Muscle layer of colon (tissue), 2 donors: ENCODE data around the gene PTGES3.
"Not testable (repeated sequence)": the region's sequence is repeated elsewhere in the genome, so short reads cannot be mapped to it uniquely, and the experiment has no call there.

ENCODE experiments used
- H3K27ac ChIP-seq: one replicate; pipeline ENCODE4 v1.7.0; 2013; ENCODE audit warnings: low read depth, mild to moderate bottlenecking, low read length, moderate library complexity
- H3K27me3 ChIP-seq, 2 donors: one replicate each; pipeline ENCODE4 v1.7.0; 2013; ENCODE audit warnings: low read length in 2 of 2, mild to moderate bottlenecking in 2 of 2; ENCODE audit not compliant: insufficient read depth in 2 of 2, control insufficient read depth in 1 of 2
- H3K36me3 ChIP-seq: one replicate; pipeline ENCODE4 v1.7.0; 2013; ENCODE audit warnings: mild to moderate bottlenecking, low read length; ENCODE audit not compliant: insufficient read depth
- H3K4me1 ChIP-seq: one replicate; pipeline ENCODE4 v1.7.0; 2013; ENCODE audit warnings: mild to moderate bottlenecking, low read length; ENCODE audit not compliant: insufficient read depth
- H3K4me3 ChIP-seq, 2 donors: one replicate each; pipeline ENCODE4 v1.7.0; 2013; ENCODE audit warnings: low read length in 2 of 2, low read depth in 1 of 2, mild to moderate bottlenecking in 1 of 2, moderate library complexity in 1 of 2
- H3K9ac ChIP-seq: one replicate; pipeline ENCODE4 v1.7.0; 2013; ENCODE audit warnings: low read length
- H3K9me3 ChIP-seq: one replicate; pipeline ENCODE4 v1.7.0; 2013; ENCODE audit warnings: mild to moderate bottlenecking, low read length
- donor health status: abdominal sarcoma.
- donor health status: Adenocarcinoma of cecum.

Gene PTGES3

GRCh38 chr12:56688129-56688845 is at the start of gene PTGES3:
Gene PTGES3, minus strand, starts transcription at chr12:56688284. Its CDS starts 285 bp downstream, at chr12:56687999.
- peaks cover 19% of the 10 kb centered on the region for H3K4me1 ChIP-seq
- peak within 1 kb of the TSS; percentile 93 for H3K9ac ChIP-seq
- peak within 1 kb of the TSS; percentile 90 to 93 for H3K4me3 ChIP-seq
- H3K36me3 ChIP-seq: no peaks in the 10 kb centered on the region
- no peaks in the 10 kb centered on the region for H3K9me3 ChIP-seq
- no peaks in the 10 kb centered on the region for H3K27me3 ChIP-seq
- peak within 1 kb of the TSS; percentile 100 for H3K27ac ChIP-seq

GRCh38 chr12:56728139-56728861 is 40.2 kb upstream of the PTGES3 start:
- H3K27me3 ChIP-seq: no peaks in the 10 kb centered on the region
- H3K9me3 ChIP-seq: no peaks in the 10 kb centered on the region

GRCh38 chr12:56726196-56726675 is 38.2 kb upstream of the PTGES3 start:
- Histone ChIP-seq H3K4me1 (peaks cover 32% of the 10 kb centered on the region), H3K9ac (peak overlapping the region; percentile 99), H3K27ac (peak overlapping the region; percentile 84), H3K36me3 (peaks cover 15% of the 10 kb centered on the region), H3K4me3 (peak overlapping the region in 1 of 2 donors; percentile 96)
- not testable (repeated sequence) for H3K9me3 ChIP-seq, H3K27me3 ChIP-seq

More at GRCh38 chr12:56728139-56728861, 40.2 kb upstream of the PTGES3 start:
- no peaks in the 10 kb centered on the region for H3K36me3 ChIP-seq
- H3K4me3 ChIP-seq: no peak overlapping the region
- H3K9ac ChIP-seq: no peak overlapping the region
- H3K27ac ChIP-seq: no peak overlapping the region
- peaks cover 12% of the 10 kb centered on the region for H3K4me1 ChIP-seq

- H3K27me3 ChIP-seq: no peaks in the 10 kb centered on the region
- no peaks in the 10 kb centered on the region for H3K9me3 ChIP-seq
- H3K36me3 ChIP-seq: peaks cover 19% of the 10 kb centered on the region
- peak overlapping the region; percentile 99 for H3K9ac ChIP-seq
- peak overlapping the region; percentile 84 for H3K27ac ChIP-seq
- H3K4me3 ChIP-seq: peak overlapping the region; percentile 93 to 96
- H3K4me1 ChIP-seq: peaks cover 37% of the 10 kb centered on the region
Observed at GRCh38 chr12:56725723-56726102, 37.6 kb upstream of the PTGES3 start.

GRCh38 chr12:56724972-56725722 is 37.1 kb upstream of the PTGES3 start, which contains the start of gene NACA:
Gene NACA, minus strand, starts transcription at chr12:56725299. Its CDS starts 778 bp downstream, at chr12:56724521.
- Histone ChIP-seq H3K27me3 (no peaks in the 10 kb centered on the region), H3K27ac (peak within 1 kb of the TSS; percentile 99), H3K4me3 (peak within 1 kb of the TSS; percentile 93 to 96), H3K9ac (peak within 1 kb of the TSS; percentile 99), H3K36me3 (peaks cover 24% of the 10 kb centered on the region), H3K9me3 (no peaks in the 10 kb centered on the region), H3K4me1 (peaks cover 43% of the 10 kb centered on the region)

- Histone ChIP-seq H3K27ac (peak overlapping the region; percentile 99), H3K4me1 (peaks cover 48% of the 10 kb centered on the region), H3K36me3 (peaks cover 29% of the 10 kb centered on the region)
Observed at GRCh38 chr12:56724701-56724971, 36.6 kb upstream of the PTGES3 start.

GRCh38 chr12:56723889-56724700 is 36.0 kb upstream of the PTGES3 start:
- peak overlapping the region; percentile 99 for H3K27ac ChIP-seq
- H3K9ac ChIP-seq: peak overlapping the region; percentile 99
- peaks cover 53% of the 10 kb centered on the region for H3K4me1 ChIP-seq
- peak overlapping the region; percentile 93 to 96 for H3K4me3 ChIP-seq
- H3K9me3 ChIP-seq: no peaks in the 10 kb centered on the region
- H3K36me3 ChIP-seq: peaks cover 32% of the 10 kb centered on the region
- no peaks in the 10 kb centered on the region for H3K27me3 ChIP-seq

More at GRCh38 chr12:56724701-56724971, 36.6 kb upstream of the PTGES3 start:
- Histone ChIP-seq H3K4me3 (peak overlapping the region; percentile 93 to 96), H3K27me3 (no peaks in the 10 kb centered on the region), H3K9ac (peak overlapping the region; percentile 99), H3K9me3 (no peaks in the 10 kb centered on the region)

- Histone ChIP-seq H3K4me1 (peaks cover 60% of the 10 kb centered on the region), H3K36me3 (peaks cover 38% of the 10 kb centered on the region), H3K9me3 (no peaks in the 10 kb centered on the region), H3K27ac (peak overlapping the region; percentile 99), H3K27me3 (no peaks in the 10 kb centered on the region), H3K9ac (peak overlapping the region; percentile 99), H3K4me3 (peak overlapping the region in 1 of 2 donors; percentile 96)
Observed at GRCh38 chr12:56723352-56723751, 35.3 kb upstream of the PTGES3 start.

GRCh38 chr12:56722832-56723231 is 34.7 kb upstream of the PTGES3 start:
- no peaks in the 10 kb centered on the region for H3K9me3 ChIP-seq
- H3K4me3 ChIP-seq: peak overlapping the region in 1 of 2 donors; percentile 96
- peaks cover 60% of the 10 kb centered on the region for H3K4me1 ChIP-seq
- H3K36me3 ChIP-seq: peaks cover 38% of the 10 kb centered on the region
- H3K9ac ChIP-seq: peak overlapping the region; percentile 99
- no peaks in the 10 kb centered on the region for H3K27me3 ChIP-seq
- H3K27ac ChIP-seq: no peak overlapping the region

GRCh38 chr12:56721721-56722120 is 33.6 kb upstream of the PTGES3 start:
- no peaks in the 10 kb centered on the region for H3K27me3 ChIP-seq
- H3K4me3 ChIP-seq: no peak overlapping the region
- no peak overlapping the region for H3K27ac ChIP-seq
- H3K36me3 ChIP-seq: peaks cover 38% of the 10 kb centered on the region
- H3K9me3 ChIP-seq: no peaks in the 10 kb centered on the region
- peaks cover 69% of the 10 kb centered on the region for H3K4me1 ChIP-seq
- no peak overlapping the region for H3K9ac ChIP-seq
